ENCODE measurements around the gene RHOH. TPM values are rescaled to one million over a fixed set of nuclear protein-coding genes. Genes with fewer than 3 reads are reported as not detected.

Gene RHOH
- total RNA-seq, 1 donor from 2014 or later, result not detected

DNA sequence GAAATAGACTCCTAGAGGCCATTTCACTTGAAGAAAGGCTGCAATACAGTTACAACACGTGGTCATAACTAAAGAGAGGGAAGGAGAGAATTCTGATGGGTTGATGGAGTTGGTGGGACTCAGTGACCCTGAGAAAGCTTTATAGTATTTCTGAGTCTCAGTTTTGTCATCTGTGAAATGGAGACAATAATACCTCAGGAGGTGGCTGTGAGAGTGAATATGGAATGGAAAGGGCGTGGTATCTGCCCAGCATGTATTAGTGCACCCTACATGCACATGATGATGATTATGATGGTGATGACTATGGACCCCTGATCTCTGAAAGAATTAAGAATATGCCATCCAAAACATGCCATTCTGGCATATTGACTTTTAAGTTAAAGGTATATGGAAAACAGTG, 66.0 kb downstream of the RHOH start:
- H3K9ac ChIP-seq (ENCODE audit: low read length), result no peak overlapping the region
- FAIRE-seq (no peak), DNase-seq (ENCODE audit: low read depth) (no peak)
- H3K36me3 ChIP-seq (ENCODE audit: insufficient read depth, low read length), result no peaks in the 10 kb centered on the region
- no peak overlapping the region for H3K27ac ChIP-seq (ENCODE audit: low read depth, low read length)
- no peaks in the 10 kb centered on the region for H3K27me3 ChIP-seq (ENCODE audit: insufficient read depth, low read length)
- Mint-ChIP-seq H3K36me3 (ENCODE audit: low read depth, unreplicated experiment) (no peaks in the 10 kb centered on the region), H3K27ac (ENCODE audit: unreplicated experiment) (no peak overlapping the region), H3K4me1 (ENCODE audit: low read depth, unreplicated experiment) (peaks cover 33% of the 10 kb centered on the region), H3K9me3 (ENCODE audit: unreplicated experiment) (no peaks in the 10 kb centered on the region), H3K4me3 (ENCODE audit: unreplicated experiment) (no peak overlapping the region), H3K27me3 (ENCODE audit: low read depth, unreplicated experiment) (no peaks in the 10 kb centered on the region)
- no peak overlapping the region for H2AFZ ChIP-seq (ENCODE audit: low read depth, low read length)
- no peaks in the 10 kb centered on the region for H4K20me1 ChIP-seq (ENCODE audit: insufficient read depth, low read length)
- no peaks in the 10 kb centered on the region for H3K9me3 ChIP-seq (ENCODE audit: insufficient read depth, low read depth, low read length)
- H3K4me3 ChIP-seq (ENCODE audit: insufficient read depth, low read depth, low read length), result no peak overlapping the region
- TF ChIP-seq CTCF (IDR thresholded peaks at IDR 0.05; ENCODE audit: insufficient read depth, low read depth, low read length) (no peak), EZH2 (IDR thresholded peaks at IDR 0.05; ENCODE audit: insufficient read depth, low read length) (no peak)
- no peaks in the 10 kb centered on the region for H3K4me1 ChIP-seq (ENCODE audit: insufficient read depth, low read length)
- no peak overlapping the region for H3K4me2 ChIP-seq (ENCODE audit: low read length)
- H3K79me2 ChIP-seq (ENCODE audit: insufficient read depth, low read length), result no peaks in the 10 kb centered on the region

- Mint-ChIP-seq H3K9me3 (ENCODE audit: unreplicated experiment) (no peaks in the 10 kb centered on the region), H3K27ac (ENCODE audit: unreplicated experiment) (peak overlapping the region; percentile 42), H3K36me3 (ENCODE audit: low read depth, unreplicated experiment) (no peaks in the 10 kb centered on the region), H3K27me3 (ENCODE audit: low read depth, unreplicated experiment) (no peaks in the 10 kb centered on the region), H3K4me3 (ENCODE audit: unreplicated experiment) (no peak overlapping the region), H3K4me1 (ENCODE audit: low read depth, unreplicated experiment) (peaks cover 35% of the 10 kb centered on the region)
- Histone ChIP-seq H2AFZ (ENCODE audit: low read depth, low read length) (no peak overlapping the region), H3K4me3 (ENCODE audit: insufficient read depth, low read depth, low read length) (no peak overlapping the region), H3K4me2 (ENCODE audit: low read length) (no peak overlapping the region), H3K9ac (ENCODE audit: low read length) (no peak overlapping the region), H3K79me2 (ENCODE audit: insufficient read depth, low read length) (no peaks in the 10 kb centered on the region), H3K9me3 (ENCODE audit: insufficient read depth, low read depth, low read length) (no peaks in the 10 kb centered on the region), H4K20me1 (ENCODE audit: insufficient read depth, low read length) (no peaks in the 10 kb centered on the region), H3K4me1 (ENCODE audit: insufficient read depth, low read length) (no peaks in the 10 kb centered on the region), H3K36me3 (ENCODE audit: insufficient read depth, low read length) (no peaks in the 10 kb centered on the region), H3K27me3 (ENCODE audit: insufficient read depth, low read length) (no peaks in the 10 kb centered on the region), H3K27ac (ENCODE audit: low read depth, low read length) (no peak overlapping the region)
- DNase-seq (ENCODE audit: low read depth) (peak; percentile 54), FAIRE-seq (no peak)
- no peak for TF ChIP-seq CTCF (IDR thresholded peaks at IDR 0.05; ENCODE audit: insufficient read depth, low read depth, low read length)
- TF ChIP-seq EZH2 (IDR thresholded peaks at IDR 0.05; ENCODE audit: insufficient read depth, low read length), result no peak
Measured at GRCh38 chr4:40264497-40264896, 67.7 kb downstream of the RHOH start.

GRCh38 chr4:40264995-40265909, 68.4 kb downstream of the RHOH start:
- no peak overlapping the region for H3K4me3 ChIP-seq (ENCODE audit: insufficient read depth, low read depth, low read length)
- FAIRE-seq (no peak), DNase-seq (ENCODE audit: low read depth) (peak; percentile 46)
- H3K36me3 ChIP-seq (ENCODE audit: insufficient read depth, low read length), result no peaks in the 10 kb centered on the region
- TF ChIP-seq EZH2 (IDR thresholded peaks at IDR 0.05; ENCODE audit: insufficient read depth, low read length) (no peak), CTCF (IDR thresholded peaks at IDR 0.05; ENCODE audit: insufficient read depth, low read depth, low read length) (no peak)
- no peak overlapping the region for H3K4me2 ChIP-seq (ENCODE audit: low read length)
- Mint-ChIP-seq H3K36me3 (ENCODE audit: low read depth, unreplicated experiment) (no peaks in the 10 kb centered on the region), H3K27me3 (ENCODE audit: low read depth, unreplicated experiment) (no peaks in the 10 kb centered on the region), H3K27ac (ENCODE audit: unreplicated experiment) (peak overlapping the region; percentile 42), H3K4me1 (ENCODE audit: low read depth, unreplicated experiment) (peaks cover 35% of the 10 kb centered on the region), H3K9me3 (ENCODE audit: unreplicated experiment) (no peaks in the 10 kb centered on the region), H3K4me3 (ENCODE audit: unreplicated experiment) (no peak overlapping the region)
- H3K27me3 ChIP-seq (ENCODE audit: insufficient read depth, low read length), result no peaks in the 10 kb centered on the region
- H2AFZ ChIP-seq (ENCODE audit: low read depth, low read length), result no peak overlapping the region
- H3K4me1 ChIP-seq (ENCODE audit: insufficient read depth, low read length), result no peaks in the 10 kb centered on the region
- H4K20me1 ChIP-seq (ENCODE audit: insufficient read depth, low read length), result no peaks in the 10 kb centered on the region
- H3K79me2 ChIP-seq (ENCODE audit: insufficient read depth, low read length), result no peaks in the 10 kb centered on the region
- H3K9ac ChIP-seq (ENCODE audit: low read length), result no peak overlapping the region
- no peak overlapping the region for H3K27ac ChIP-seq (ENCODE audit: low read depth, low read length)
- no peaks in the 10 kb centered on the region for H3K9me3 ChIP-seq (ENCODE audit: insufficient read depth, low read depth, low read length)

All from astrocyte (in vitro differentiated cells and primary cell).